Type B pancreatic cell (in vitro differentiated cells): ENCODE measurements around the gene ADH1A. TPM values are rescaled to one million over a fixed set of nuclear protein-coding genes. Genes with fewer than 3 reads are reported as not detected.

ENCODE experiments used
- DNase-seq: peaks from one replicate; pipeline ENCODE4 v3.0.0; 2021; ENCODE audit warnings: mixed read lengths; ENCODE audit not compliant: unreplicated experiment; ENCODE audit errors: extremely low spot score
- H3K27ac Mint-ChIP-seq: 2 replicates; pipeline ENCODE4 v1.8.0; 2021; ENCODE audit warnings: mild to moderate bottlenecking, mixed read lengths
- H3K27me3 Mint-ChIP-seq: 2 replicates; pipeline ENCODE4 v1.8.0; 2021; ENCODE audit warnings: mixed read lengths
- H3K36me3 Mint-ChIP-seq: 2 replicates; pipeline ENCODE4 v1.8.0; 2021; ENCODE audit warnings: mixed read lengths
- H3K4me1 Mint-ChIP-seq: one replicate; pipeline ENCODE4 v1.8.0; 2021; ENCODE audit warnings: mixed read lengths; ENCODE audit not compliant: unreplicated experiment
- H3K4me3 Mint-ChIP-seq: 2 replicates; pipeline ENCODE4 v1.8.0; 2021; ENCODE audit warnings: mild to moderate bottlenecking, mixed read lengths
- H3K9me3 Mint-ChIP-seq: 2 replicates; pipeline ENCODE4 v1.8.0; 2021; ENCODE audit warnings: mixed read lengths
- CTCF ChIP-seq: fragments of 200-600 bp; sonication (generic); conservative IDR thresholded peaks from 2 replicates; pipeline ENCODE4 v1.5.0; 2021; ENCODE audit warnings: antibody characterized with exemption, mild to moderate bottlenecking
- long read RNA-seq: library from polyadenylated mRNA; unstranded; transcript quantifications from one replicate; pipeline ENCODE4 v2.0.0, GENCODE V29; 2020
- total RNA-seq: library from RNA; stranded (reverse); gene quantifications from 2 replicates; pipeline ENCODE4 v1.2.1, GENCODE V29; 2021; ENCODE audit warnings: low replicate concordance

ADH1A gene
- 6.4 and 22.1 TPM in 2 replicates for total RNA-seq
- long read RNA-seq, transcript ADH1A-201 (9 exons, 1,499 nt), result major isoform, 50 of 61 reads
- long read RNA-seq, partial matches to known transcripts, result 3 of 61 reads
- long read RNA-seq, other reads (novel, unspliced or antisense), result 8 of 61 reads

GRCh38 chr4:99290848-99291786 lies at the start of gene ADH1A:
Gene ADH1A, minus strand, starts transcription at chr4:99290985. Its CDS starts 71 bp downstream, at chr4:99290914.
- no peak within 1 kb of the TSS for H3K4me3 Mint-ChIP-seq
- H3K27ac Mint-ChIP-seq, result no peak within 1 kb of the TSS
- peaks cover 9% of the 10 kb centered on the region for H3K9me3 Mint-ChIP-seq
- no peaks in the 10 kb centered on the region for H3K4me1 Mint-ChIP-seq
- no peaks in the 10 kb centered on the region for H3K36me3 Mint-ChIP-seq
- no peak for TF ChIP-seq CTCF
- DNase-seq, result no peak
- no peaks in the 10 kb centered on the region for H3K27me3 Mint-ChIP-seq

GRCh38 chr4:99339172-99339571 lies 48.4 kb upstream of the ADH1A start:
- TF ChIP-seq CTCF, result no peak

GRCh38 chr4:99336553-99336952 lies 45.8 kb upstream of the ADH1A start:
- DNase-seq, result no peak
- Mint-ChIP-seq H3K9me3 (peaks cover 4% of the 10 kb centered on the region), H3K27ac (no peak overlapping the region), H3K27me3 (peaks cover 6% of the 10 kb centered on the region), H3K36me3 (no peaks in the 10 kb centered on the region), H3K4me1 (no peaks in the 10 kb centered on the region), H3K4me3 (no peak overlapping the region)
- TF ChIP-seq CTCF, result no peak

More at GRCh38 chr4:99339172-99339571, 48.4 kb upstream of the ADH1A start:
- DNase-seq, result no peak
- H3K27ac Mint-ChIP-seq, result no peak overlapping the region
- H3K36me3 Mint-ChIP-seq, result no peaks in the 10 kb centered on the region
- H3K4me1 Mint-ChIP-seq, result no peaks in the 10 kb centered on the region
- peaks cover 6% of the 10 kb centered on the region for H3K27me3 Mint-ChIP-seq
- no peaks in the 10 kb centered on the region for H3K9me3 Mint-ChIP-seq
- H3K4me3 Mint-ChIP-seq, result no peak overlapping the region

- no peak for TF ChIP-seq CTCF
- Mint-ChIP-seq H3K27me3 (peaks cover 6% of the 10 kb centered on the region), H3K27ac (no peak overlapping the region), H3K9me3 (peaks cover 4% of the 10 kb centered on the region), H3K4me3 (no peak overlapping the region), H3K4me1 (no peaks in the 10 kb centered on the region), H3K36me3 (no peaks in the 10 kb centered on the region)
- no peak for DNase-seq
Observed at GRCh38 chr4:99334880-99335279, 44.1 kb upstream of the ADH1A start.

- Mint-ChIP-seq H3K9me3 (peaks cover 4% of the 10 kb centered on the region), H3K4me3 (no peak overlapping the region), H3K27me3 (peaks cover 3% of the 10 kb centered on the region), H3K27ac (no peak overlapping the region), H3K4me1 (no peaks in the 10 kb centered on the region), H3K36me3 (no peaks in the 10 kb centered on the region)
- no peak for DNase-seq
- TF ChIP-seq CTCF, result no peak
Observed at GRCh38 chr4:99330648-99331047, 39.9 kb upstream of the ADH1A start.
